Gastroesophageal sphincter (tissue), 4 donors: ENCODE data around the gene COL5A2. TPM values are rescaled to one million over a fixed set of nuclear protein-coding genes. Genes with fewer than 3 reads are reported as not detected.
A peak's percentile ranks its signal among the peaks of the same experiment; 100 is the strongest.

Experiments
- ATAC-seq: fragments of 150-250 bp; one replicate; pipeline ENCODE4 v1.9.1; 2016; ENCODE audit warnings: mild to moderate bottlenecking, moderate library complexity
- H3K27ac ChIP-seq, 4 donors: fragments of 200-600 bp; sonication (generic) in 3 of 4; 1 replicate in 3 of 4; 2 replicates in 1 of 4; pipeline ENCODE4 v1.5.1; 2016 to 2019
- H3K27me3 ChIP-seq: fragments of 200-600 bp; sonication (generic); one replicate; pipeline ENCODE4 v1.5.1; 2019
- H3K36me3 ChIP-seq, 2 donors: fragments of 200-600 bp; sonication (generic); one replicate each; pipeline ENCODE4 v1.5.1; 2019; ENCODE audit warnings: control low read depth in 1 of 2
- H3K4me1 ChIP-seq, 3 donors: fragments of 200-600 bp; sonication (generic); 1 replicate in 2 of 3; 2 replicates in 1 of 3; pipeline ENCODE4 v1.5.1; 2016 to 2019; ENCODE audit warnings: control low read depth in 2 of 3
- H3K4me3 ChIP-seq, 2 donors: fragments of 200-600 bp; sonication (generic); one replicate each; pipeline ENCODE4 v1.5.1; 2019; ENCODE audit warnings: mild to moderate bottlenecking in 1 of 2, moderate library complexity in 1 of 2
- H3K9me3 ChIP-seq, 3 donors: fragments of 200-600 bp; sonication (generic); one replicate each; pipeline ENCODE4 v1.5.1; 2017 to 2019; ENCODE audit warnings: control low read depth in 2 of 3
- EP300 ChIP-seq: sonication (generic); formaldehyde crosslinking; IDR thresholded peaks from one replicate; pipeline ENCODE4 v1.6.1; 2017; ENCODE audit warnings: antibody characterized with exemption, mild to moderate bottlenecking
- POLR2A ChIP-seq, 2 donors: fragments of 450-650 bp; IDR thresholded peaks; one replicate each; pipeline ENCODE4 v1.6.1; 2017; ENCODE audit warnings: antibody characterized with exemption in 2 of 2, mild to moderate bottlenecking in 2 of 2, moderate library complexity in 1 of 2
- POLR2AphosphoS5 ChIP-seq: sonication (generic); formaldehyde crosslinking; IDR thresholded peaks from one replicate; pipeline ENCODE4 v1.6.1; 2017; ENCODE audit warnings: antibody characterized with exemption
- WGBS, 2 donors: methylation state at CpG; one replicate each; pipeline ENCODE4 v1.1.5; 2018; ENCODE audit warnings: low coverage in 1 of 2; 5-methylcytosine and 5-hydroxymethylcytosine counted together
- total RNA-seq, 4 donors: library from RNA; depleted of rRNA; stranded (reverse); fragments of >200 nt; gene quantifications; one replicate each; pipeline ENCODE4 v1.1.0, GENCODE V29; 2016
- TF ChIP-seq, protein P1 (sequence below), 4 experiments: fragments of 200-600 bp in 2 of 4; fragments of 450-650 bp in 2 of 4; sonication (generic) in 1 of 4; IDR thresholded peaks; one replicate each; pipeline ENCODE4 v1.5.1; 2017 to 2019; ENCODE audit warnings: antibody characterized with exemption in 4 of 4, mild to moderate bottlenecking in 2 of 4, moderate library complexity in 2 of 4

COL5A2 gene
- total RNA-seq, 4 donors from 2014 or later = 57.3 to 104 (median 80.9) TPM

DNA sequence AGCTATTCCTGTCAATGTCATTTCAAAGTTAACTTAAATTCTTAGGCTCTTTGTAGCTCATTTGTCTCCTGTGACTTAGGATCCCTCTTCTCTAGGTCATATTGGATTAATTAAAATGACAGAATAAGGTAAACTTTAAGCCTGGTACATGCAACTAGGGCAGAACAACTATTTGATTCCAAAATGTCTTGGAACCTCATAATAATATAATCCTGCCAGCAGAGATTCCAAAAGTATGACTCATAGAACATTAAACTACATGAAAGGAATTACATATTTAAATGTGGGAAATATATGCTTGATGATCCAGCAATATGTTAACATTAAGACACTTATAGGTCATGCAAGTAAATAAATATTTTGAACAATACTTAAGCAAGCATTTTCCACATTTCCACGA, 142.0 kb downstream of the COL5A2 start:
- Histone ChIP-seq H3K36me3 (peaks cover 4 to 75% of the 10 kb centered on the region in 2 donors), H3K27ac (no peak overlapping the region), H3K9me3 (no peaks in the 10 kb centered on the region), H3K4me1 (peaks cover 0 to 19% (median 0%) of the 10 kb centered on the region in 3 donors), H3K27me3 (no peaks in the 10 kb centered on the region), H3K4me3 (no peak overlapping the region)
- ATAC-seq = no peak
- WGBS, 2 donors = 80 to 94% methylated on average over 1 of the region's 1 CpG
- no peak for TF ChIP-seq POLR2A (IDR thresholded peaks at IDR 0.05)
- TF ChIP-seq POLR2AphosphoS5 = no peak
- TF ChIP-seq, protein P1, sequence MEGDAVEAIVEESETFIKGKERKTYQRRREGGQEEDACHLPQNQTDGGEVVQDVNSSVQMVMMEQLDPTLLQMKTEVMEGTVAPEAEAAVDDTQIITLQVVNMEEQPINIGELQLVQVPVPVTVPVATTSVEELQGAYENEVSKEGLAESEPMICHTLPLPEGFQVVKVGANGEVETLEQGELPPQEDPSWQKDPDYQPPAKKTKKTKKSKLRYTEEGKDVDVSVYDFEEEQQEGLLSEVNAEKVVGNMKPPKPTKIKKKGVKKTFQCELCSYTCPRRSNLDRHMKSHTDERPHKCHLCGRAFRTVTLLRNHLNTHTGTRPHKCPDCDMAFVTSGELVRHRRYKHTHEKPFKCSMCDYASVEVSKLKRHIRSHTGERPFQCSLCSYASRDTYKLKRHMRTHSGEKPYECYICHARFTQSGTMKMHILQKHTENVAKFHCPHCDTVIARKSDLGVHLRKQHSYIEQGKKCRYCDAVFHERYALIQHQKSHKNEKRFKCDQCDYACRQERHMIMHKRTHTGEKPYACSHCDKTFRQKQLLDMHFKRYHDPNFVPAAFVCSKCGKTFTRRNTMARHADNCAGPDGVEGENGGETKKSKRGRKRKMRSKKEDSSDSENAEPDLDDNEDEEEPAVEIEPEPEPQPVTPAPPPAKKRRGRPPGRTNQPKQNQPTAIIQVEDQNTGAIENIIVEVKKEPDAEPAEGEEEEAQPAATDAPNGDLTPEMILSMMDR (IDR thresholded peaks at IDR 0.05) = no peak
- no peak for TF ChIP-seq EP300

- no peak overlapping the region for H3K4me3 ChIP-seq
- no peaks in the 10 kb centered on the region for H3K27me3 ChIP-seq
- H3K9me3 ChIP-seq = no peaks in the 10 kb centered on the region
- no peaks in the 10 kb centered on the region for H3K36me3 ChIP-seq
- no peak for ATAC-seq
- WGBS, 2 donors = 30 to 37% methylated on average over 3 of the region's 3 CpGs
- no peak for TF ChIP-seq POLR2A (IDR thresholded peaks at IDR 0.05)
- TF ChIP-seq, protein P1 (IDR thresholded peaks at IDR 0.05) = peak; percentile 14 to 31 (median 19)
- H3K4me1 ChIP-seq = peaks cover 4 to 15% (median 6%) of the 10 kb centered on the region in 3 donors
- H3K27ac ChIP-seq = peak overlapping the region in 3 of 4 donors; percentile 17 to 63 (median 50)
Observed at GRCh38 chr2:189024901-189025618, 154.5 kb downstream of the COL5A2 start.

DNA sequence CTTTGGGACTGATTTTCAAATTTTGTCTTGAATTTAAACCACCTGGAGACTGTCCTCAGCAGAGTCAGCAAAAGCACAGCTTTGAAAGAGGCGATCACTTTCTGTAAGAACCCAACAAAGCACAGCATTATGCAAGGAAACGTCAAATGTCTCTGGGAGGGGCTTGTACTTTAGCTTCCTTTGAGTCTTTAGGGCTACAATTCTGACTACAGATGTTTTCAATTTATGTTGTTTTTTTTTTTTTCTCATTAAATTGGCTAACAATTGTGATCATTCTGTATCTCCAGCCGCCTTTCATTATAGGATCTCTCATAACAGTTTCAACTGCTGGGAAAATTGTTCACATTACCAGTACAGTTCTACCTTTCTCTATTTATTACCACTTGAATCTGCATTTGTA, 157.1 kb downstream of the COL5A2 start:
- no peaks in the 10 kb centered on the region for H3K36me3 ChIP-seq
- peak overlapping the region; percentile 39 to 68 (median 48) for H3K27ac ChIP-seq
- no peak for TF ChIP-seq POLR2AphosphoS5
- TF ChIP-seq, protein P1 (IDR thresholded peaks at IDR 0.05) = no peak
- TF ChIP-seq EP300 = no peak
- TF ChIP-seq POLR2A (IDR thresholded peaks at IDR 0.05) = no peak
- H3K4me1 ChIP-seq = peaks cover 4 to 15% (median 6%) of the 10 kb centered on the region in 3 donors
- ATAC-seq = peak; percentile 76
- H3K27me3 ChIP-seq = no peaks in the 10 kb centered on the region
- H3K9me3 ChIP-seq = no peaks in the 10 kb centered on the region
- H3K4me3 ChIP-seq = no peak overlapping the region
- WGBS, 2 donors = 36 to 56% methylated on average over 2 to 3 of the region's 3 CpGs

GRCh38 chr2:189022053-189022481, 157.5 kb downstream of the COL5A2 start:
- TF ChIP-seq EP300 (no peak), POLR2AphosphoS5 (peak; percentile 29)
- ATAC-seq = peak; percentile 85
- Histone ChIP-seq H3K27me3 (no peaks in the 10 kb centered on the region), H3K27ac (peak overlapping the region; percentile 39 to 68 (median 48)), H3K36me3 (no peaks in the 10 kb centered on the region), H3K9me3 (no peaks in the 10 kb centered on the region), H3K4me1 (peaks cover 4 to 15% (median 6%) of the 10 kb centered on the region in 3 donors), H3K4me3 (no peak overlapping the region)
- WGBS, 2 donors = 37 to 39% methylated on average over 7 of the region's 7 CpGs

DNA sequence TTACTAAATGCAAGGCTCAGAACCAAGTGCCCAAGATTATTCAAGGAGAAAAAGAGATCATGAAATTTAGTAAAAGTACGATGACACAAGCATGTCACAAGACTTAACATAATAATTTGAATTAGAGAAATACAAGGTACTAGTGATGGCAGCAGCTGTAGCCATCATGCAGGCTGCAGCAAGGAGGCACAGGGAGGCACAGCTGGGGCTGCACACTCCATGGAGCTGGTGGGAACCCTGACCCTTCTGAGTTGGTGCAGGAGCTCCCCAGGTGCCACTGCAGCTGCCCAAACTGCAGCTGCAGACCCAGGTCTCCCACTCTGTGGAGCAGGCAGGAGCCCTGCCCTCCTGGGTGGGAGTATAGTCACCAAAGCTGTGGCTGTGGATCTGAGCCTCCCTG, 159.4 kb downstream of the COL5A2 start:
- H3K9me3 ChIP-seq = no peaks in the 10 kb centered on the region
- 90 to 91% methylated on average over 1 of the region's 1 CpG for WGBS, 2 donors
- no peaks in the 10 kb centered on the region for H3K36me3 ChIP-seq
- TF ChIP-seq, protein P1 (IDR thresholded peaks at IDR 0.05) = no peak
- TF ChIP-seq POLR2A (IDR thresholded peaks at IDR 0.05) = no peak
- TF ChIP-seq EP300 = no peak
- TF ChIP-seq POLR2AphosphoS5 = no peak
- H3K4me1 ChIP-seq = peaks cover 0 to 13% (median under 1%) of the 10 kb centered on the region in 3 donors
- no peaks in the 10 kb centered on the region for H3K27me3 ChIP-seq
- ATAC-seq = no peak
- H3K4me3 ChIP-seq = no peak overlapping the region
- H3K27ac ChIP-seq = no peak overlapping the region
